Fibroblast of lung (primary cell): ENCODE data around the gene KCNN4. TPM values are rescaled to one million over a fixed set of nuclear protein-coding genes. Genes with fewer than 3 reads are reported as not detected.

Source experiments
- DNase-seq, 2 donors: peaks; one replicate each; pipeline versions ENCODE4 v3.0.0 to v3.0.0-alpha.2; 2010; ENCODE audit warnings: low read depth in 2 of 2
- H2AFZ ChIP-seq: 2 replicates; pipeline ENCODE4 v1.5.1; 2012; ENCODE audit warnings: low read length, control low read depth, inconsistent platforms
- H3K27ac ChIP-seq: 2 replicates; pipeline ENCODE4 v1.5.1; 2011; ENCODE audit warnings: low read length, control low read depth; ENCODE audit not compliant: insufficient read depth
- H3K27me3 ChIP-seq: 2 replicates; pipeline ENCODE4 v1.5.1; 2011; ENCODE audit warnings: mild to moderate bottlenecking, low read length; ENCODE audit not compliant: control insufficient read depth, insufficient read depth
- H3K36me3 ChIP-seq: 2 replicates; pipeline ENCODE4 v1.5.1; 2011; ENCODE audit warnings: low read length; ENCODE audit not compliant: control insufficient read depth, insufficient read depth
- H3K4me1 ChIP-seq: 2 replicates; pipeline ENCODE4 v1.5.1; 2011; ENCODE audit warnings: low read length; ENCODE audit not compliant: control insufficient read depth, insufficient read depth; ENCODE audit errors: extremely low read depth
- H3K4me2 ChIP-seq: 2 replicates; pipeline ENCODE4 v1.5.1; 2011; ENCODE audit warnings: low read length, control low read depth; ENCODE audit not compliant: insufficient read depth; ENCODE audit errors: extremely low read depth
- H3K4me3 ChIP-seq, 4 experiments: fragments of 200-600 bp in 1 of 4; sonication (generic) in 1 of 4; replicated peaks in 1 of 4; 2 replicates each; pipeline ENCODE4 v1.5.1; 2011 to 2016; ENCODE audit warnings: low read length in 4 of 4, low read depth in 3 of 4, mild to moderate bottlenecking in 3 of 4, control low read depth in 2 of 4, inconsistent platforms in 1 of 4, mixed read lengths in 1 of 4; ENCODE audit not compliant: insufficient read depth in 1 of 4; ENCODE audit errors: control extremely low read depth in 1 of 4
- H3K79me2 ChIP-seq: 2 replicates; pipeline ENCODE4 v1.5.1; 2012; ENCODE audit warnings: mild to moderate bottlenecking, low read length, inconsistent platforms; ENCODE audit not compliant: control insufficient read depth, insufficient read depth
- H3K9ac ChIP-seq: 2 replicates; pipeline ENCODE4 v1.5.1; 2011; ENCODE audit warnings: mild to moderate bottlenecking, low read length, control low read depth; ENCODE audit not compliant: insufficient read depth
- H3K9me3 ChIP-seq: 2 replicates; pipeline ENCODE4 v1.5.1; 2012; ENCODE audit warnings: low read depth, low read length; ENCODE audit not compliant: control insufficient read depth, insufficient read depth
- H4K20me1 ChIP-seq: 2 replicates; pipeline ENCODE4 v1.5.1; 2011; ENCODE audit warnings: low read length; ENCODE audit not compliant: control insufficient read depth, insufficient read depth; ENCODE audit errors: extremely low read depth
- CTCF ChIP-seq, 2 donors: IDR thresholded peaks in 1 of 2; conservative IDR thresholded peaks in 1 of 2; 1 replicate in 1 of 2; 2 replicates in 1 of 2; pipeline ENCODE4 v1.5.1; 2011 to 2012; ENCODE audit warnings: low read length in 2 of 2, control low read depth in 1 of 2, inconsistent platforms in 1 of 2, low read depth in 1 of 2, mild to moderate bottlenecking in 1 of 2
- EZH2 ChIP-seq: IDR thresholded peaks from 2 replicates; pipeline ENCODE4 v1.5.1; 2012; ENCODE audit warnings: low read length, control low read depth, mild to moderate bottlenecking; ENCODE audit errors: missing control alignments
- polyA plus RNA-seq, 2 donors: library from polyadenylated mRNA; depleted of rRNA in 1 of 2; stranded (reverse) in 1 of 2; unstranded in 1 of 2; fragments of >200 nt; gene quantifications; 2 replicates each; pipeline ENCODE4 v1.2.1, GENCODE V29; 2011 to 2012; ENCODE audit warnings: missing spikeins in 1 of 2
- total RNA-seq: library from RNA; depleted of rRNA; stranded (reverse); fragments of >200 nt; gene quantifications from 2 replicates; pipeline ENCODE4 v1.2.1, GENCODE V29; 2014

The KCNN4 gene
- total and polyA plus RNA-seq, 2 donors (not counting 1 experiment from before 2014, with no cell fraction given), result 0.41 to 0.83 TPM

DNA sequence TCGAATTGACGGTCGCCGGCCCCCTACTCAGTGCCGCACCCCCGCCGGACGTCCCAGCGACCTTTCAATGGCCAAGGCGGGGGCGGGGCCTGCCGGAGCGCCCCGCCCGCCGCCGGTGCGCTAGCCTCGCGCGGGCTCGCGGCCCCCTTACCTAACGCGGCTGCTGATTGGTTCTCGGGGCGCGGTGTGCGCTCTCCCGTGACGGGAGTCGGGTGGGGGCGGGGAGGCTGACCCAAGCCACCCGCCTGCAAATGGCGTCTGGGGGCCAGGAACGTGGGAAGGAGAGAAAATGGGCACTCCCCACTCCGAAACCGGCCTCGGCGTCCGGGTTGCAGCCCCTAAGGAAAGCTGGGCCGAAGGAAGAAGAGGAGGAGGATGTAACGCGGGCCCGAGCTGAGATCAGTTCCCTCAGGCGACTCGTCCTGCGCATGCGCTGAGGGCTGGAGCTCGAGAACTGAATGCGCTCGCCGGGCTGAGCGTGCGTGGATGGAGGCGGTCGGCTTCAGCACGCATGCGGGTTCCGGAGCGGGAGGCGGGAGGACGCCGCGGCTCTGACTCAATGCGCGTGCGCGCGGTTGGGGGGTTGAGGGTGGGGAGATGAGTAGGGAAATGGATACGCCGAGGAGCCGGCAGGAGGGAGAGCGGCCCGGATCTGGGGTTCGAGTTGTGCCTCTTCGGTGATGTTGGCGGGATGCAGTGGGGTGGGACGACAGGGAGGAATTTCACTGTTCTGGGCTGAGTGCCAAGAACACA lies 26.1 kb downstream of the KCNN4 start, which contains the start of gene SMG9:
Gene SMG9 (minus strand): TSS at position 460 of the 753 bp plus-strand sequence. CDS start 4,221 bp downstream, outside the sequence.
- H3K27me3 ChIP-seq, result no peaks in the 10 kb centered on the region
- peak; percentile 94 to 98 for DNase-seq
- peak within 1 kb of the TSS; percentile 99 for H3K27ac ChIP-seq
- H3K36me3 ChIP-seq, result peaks cover 7% of the 10 kb centered on the region
- H3K4me2 ChIP-seq, result peak within 1 kb of the TSS; percentile 95
- TF ChIP-seq EZH2 (no peak), CTCF (conservative IDR thresholded peaks at IDR 0.05 in 1 of 2, IDR thresholded peaks at IDR 0.05 in 1 of 2; ENCODE audit: low read depth in 1 of 2, low read length in 2 of 2) (no peak)
- no peaks in the 10 kb centered on the region for H4K20me1 ChIP-seq
- H3K79me2 ChIP-seq, result peaks cover 23% of the 10 kb centered on the region
- H3K4me1 ChIP-seq, result peaks cover 37% of the 10 kb centered on the region
- H3K9ac ChIP-seq, result peak within 1 kb of the TSS; percentile 99
- H3K4me3 ChIP-seq, result peak within 1 kb of the TSS; percentile 82 to 93 (median 90)
- H3K9me3 ChIP-seq, result no peaks in the 10 kb centered on the region
- peak within 1 kb of the TSS; percentile 90 for H2AFZ ChIP-seq

- H3K4me1 ChIP-seq, result peaks cover 34% of the 10 kb centered on the region
- peak overlapping the region; percentile 63 for H2AFZ ChIP-seq
- H3K4me2 ChIP-seq, result peak overlapping the region; percentile 95
- H3K27ac ChIP-seq, result peak overlapping the region; percentile 99
- peaks cover 23% of the 10 kb centered on the region for H3K79me2 ChIP-seq
- H3K9me3 ChIP-seq, result no peaks in the 10 kb centered on the region
- peaks cover 7% of the 10 kb centered on the region for H3K36me3 ChIP-seq
- TF ChIP-seq EZH2, result no peak
- no peak for TF ChIP-seq CTCF (conservative IDR thresholded peaks at IDR 0.05 in 1 of 2, IDR thresholded peaks at IDR 0.05 in 1 of 2; ENCODE audit: low read depth in 1 of 2, low read length in 2 of 2)
- DNase-seq, result no peak
- H4K20me1 ChIP-seq, result no peaks in the 10 kb centered on the region
- peak overlapping the region; percentile 99 for H3K9ac ChIP-seq
- H3K4me3 ChIP-seq, result peak overlapping the region; percentile 82 to 93 (median 90)
- H3K27me3 ChIP-seq, result no peaks in the 10 kb centered on the region
Observed at GRCh38 chr19:43754253-43754502, 26.6 kb downstream of the KCNN4 start.

DNA sequence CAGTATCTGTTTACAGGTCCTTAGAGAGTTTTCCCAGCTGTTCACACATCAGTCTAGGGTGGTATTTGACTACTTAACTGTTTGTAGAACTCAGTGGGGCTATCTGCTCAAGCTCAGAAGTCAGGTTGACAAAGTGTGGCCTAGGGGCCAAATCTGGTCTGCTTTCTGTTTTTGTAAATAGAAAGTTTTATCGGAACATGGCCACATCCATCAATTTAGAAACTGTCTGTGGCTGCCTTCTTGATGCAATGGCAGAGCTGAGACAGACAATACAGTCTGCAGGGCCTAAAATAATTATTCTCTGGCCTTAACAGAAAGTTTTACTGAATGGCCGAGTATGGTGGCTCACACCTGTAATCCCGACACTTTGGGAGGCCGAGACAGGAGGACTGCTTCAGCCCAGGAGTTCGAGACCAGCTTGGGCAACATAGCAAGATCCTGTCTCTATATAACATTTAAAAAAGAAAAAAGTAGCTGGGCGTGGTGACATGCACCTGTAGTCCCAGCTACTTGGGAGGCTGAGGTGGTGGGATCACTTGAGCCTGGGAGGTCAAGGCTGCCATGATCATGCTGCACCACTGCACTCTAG lies 28.4 kb downstream of the KCNN4 start:
- no peak for DNase-seq

More for the DNA sequence above, 28.4 kb downstream of the KCNN4 start:
- peak overlapping the region in 1 of 4 experiments; percentile 82 for H3K4me3 ChIP-seq
- H3K9me3 ChIP-seq, result no peaks in the 10 kb centered on the region
- no peaks in the 10 kb centered on the region for H4K20me1 ChIP-seq
- H2AFZ ChIP-seq, result no peak overlapping the region
- H3K27ac ChIP-seq, result no peak overlapping the region
- no peaks in the 10 kb centered on the region for H3K27me3 ChIP-seq
- peaks cover 23% of the 10 kb centered on the region for H3K79me2 ChIP-seq
- H3K36me3 ChIP-seq, result peaks cover 16% of the 10 kb centered on the region
- peaks cover 25% of the 10 kb centered on the region for H3K4me1 ChIP-seq
- peak overlapping the region; percentile 6 for H3K4me2 ChIP-seq
- TF ChIP-seq CTCF (conservative IDR thresholded peaks at IDR 0.05 in 1 of 2, IDR thresholded peaks at IDR 0.05 in 1 of 2; ENCODE audit: low read depth in 1 of 2, low read length in 2 of 2), result no peak
- TF ChIP-seq EZH2, result no peak
- H3K9ac ChIP-seq, result no peak overlapping the region
